ENCODE measurements around the gene AREL1.

The AREL1 gene

GRCh38 chr14:74671789-74672188 is 41.1 kb downstream of the AREL1 start:
- Histone ChIP-seq H3K4me1 (ENCODE audit: insufficient read depth, low read length) (no peaks in the 10 kb centered on the region), H3K9me3 (ENCODE audit: low read length) (no peaks in the 10 kb centered on the region), H3K9ac (ENCODE audit: low read length) (no peak overlapping the region), H3K36me3 (ENCODE audit: insufficient read depth, low read length) (peaks cover 58% of the 10 kb centered on the region), H3K27me3 (ENCODE audit: control insufficient read depth in 1 of 2, insufficient read depth in 2 of 2, low read length in 2 of 2) (no peaks in the 10 kb centered on the region), H3K27ac (ENCODE audit: low read depth, low read length) (no peak overlapping the region), H3K4me3 (ENCODE audit: low read depth in 1 of 2, low read length in 2 of 2) (no peak overlapping the region)

- peaks cover 61% of the 10 kb centered on the region for H3K36me3 ChIP-seq (ENCODE audit: insufficient read depth, low read length)
- H3K4me3 ChIP-seq (ENCODE audit: low read depth in 1 of 2, low read length in 2 of 2), result no peak overlapping the region
- no peak overlapping the region for H3K9ac ChIP-seq (ENCODE audit: low read length)
- H3K9me3 ChIP-seq (ENCODE audit: low read length), result no peaks in the 10 kb centered on the region
- no peaks in the 10 kb centered on the region for H3K4me1 ChIP-seq (ENCODE audit: insufficient read depth, low read length)
- no peak overlapping the region for H3K27ac ChIP-seq (ENCODE audit: low read depth, low read length)
- no peaks in the 10 kb centered on the region for H3K27me3 ChIP-seq (ENCODE audit: control insufficient read depth in 1 of 2, insufficient read depth in 2 of 2, low read length in 2 of 2)
These were observed 42.0 kb downstream of the AREL1 start for GRCh38 chr14:74670726-74671411.

- Histone ChIP-seq H3K27ac (ENCODE audit: low read depth, low read length) (no peak overlapping the region), H3K27me3 (ENCODE audit: control insufficient read depth in 1 of 2, insufficient read depth in 2 of 2, low read length in 2 of 2) (no peaks in the 10 kb centered on the region), H3K4me1 (ENCODE audit: insufficient read depth, low read length) (no peaks in the 10 kb centered on the region), H3K36me3 (ENCODE audit: insufficient read depth, low read length) (peaks cover 57% of the 10 kb centered on the region), H3K9ac (ENCODE audit: low read length) (no peak overlapping the region), H3K9me3 (ENCODE audit: low read length) (no peaks in the 10 kb centered on the region), H3K4me3 (ENCODE audit: low read depth in 1 of 2, low read length in 2 of 2) (no peak overlapping the region)
These were observed 43.0 kb downstream of the AREL1 start for GRCh38 chr14:74669846-74670245.

DNA sequence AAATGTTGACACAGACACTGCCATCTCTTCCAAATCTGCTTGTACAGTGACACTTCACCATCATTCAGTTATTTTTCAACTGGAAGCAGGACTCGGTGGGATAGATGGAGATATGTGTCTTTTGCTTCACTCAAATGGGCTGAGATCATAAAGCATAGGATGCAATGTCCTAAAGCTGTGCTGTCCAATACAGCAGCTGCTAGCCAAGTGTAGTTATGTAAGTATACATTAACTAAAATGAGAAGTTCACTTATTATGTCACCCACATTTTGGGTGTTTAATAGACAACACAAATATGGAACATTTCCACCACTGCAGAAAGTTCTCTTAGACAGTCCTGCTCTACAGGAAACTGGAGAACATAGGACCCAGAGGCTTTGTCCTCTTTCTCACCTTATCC is 43.6 kb downstream of the AREL1 start:
- H3K36me3 ChIP-seq (ENCODE audit: insufficient read depth, low read length), result peaks cover 57% of the 10 kb centered on the region
- H3K4me1 ChIP-seq (ENCODE audit: insufficient read depth, low read length), result no peaks in the 10 kb centered on the region
- no peaks in the 10 kb centered on the region for H3K9me3 ChIP-seq (ENCODE audit: low read length)

GRCh38 chr14:74667758-74668157 is 45.1 kb downstream of the AREL1 start:
- Histone ChIP-seq H3K4me1 (ENCODE audit: insufficient read depth, low read length) (no peaks in the 10 kb centered on the region), H3K4me3 (ENCODE audit: low read depth in 1 of 2, low read length in 2 of 2) (no peak overlapping the region), H3K27me3 (ENCODE audit: control insufficient read depth in 1 of 2, insufficient read depth in 2 of 2, low read length in 2 of 2) (no peaks in the 10 kb centered on the region), H3K27ac (ENCODE audit: low read depth, low read length) (no peak overlapping the region), H3K9ac (ENCODE audit: low read length) (no peak overlapping the region), H3K36me3 (ENCODE audit: insufficient read depth, low read length) (peaks cover 57% of the 10 kb centered on the region), H3K9me3 (ENCODE audit: low read length) (no peaks in the 10 kb centered on the region)

More for the DNA sequence above, 43.6 kb downstream of the AREL1 start:
- Histone ChIP-seq H3K4me3 (ENCODE audit: low read depth in 1 of 2, low read length in 2 of 2) (no peak overlapping the region), H3K27ac (ENCODE audit: low read depth, low read length) (no peak overlapping the region), H3K27me3 (ENCODE audit: control insufficient read depth in 1 of 2, insufficient read depth in 2 of 2, low read length in 2 of 2) (no peaks in the 10 kb centered on the region), H3K9ac (ENCODE audit: low read length) (no peak overlapping the region)

DNA sequence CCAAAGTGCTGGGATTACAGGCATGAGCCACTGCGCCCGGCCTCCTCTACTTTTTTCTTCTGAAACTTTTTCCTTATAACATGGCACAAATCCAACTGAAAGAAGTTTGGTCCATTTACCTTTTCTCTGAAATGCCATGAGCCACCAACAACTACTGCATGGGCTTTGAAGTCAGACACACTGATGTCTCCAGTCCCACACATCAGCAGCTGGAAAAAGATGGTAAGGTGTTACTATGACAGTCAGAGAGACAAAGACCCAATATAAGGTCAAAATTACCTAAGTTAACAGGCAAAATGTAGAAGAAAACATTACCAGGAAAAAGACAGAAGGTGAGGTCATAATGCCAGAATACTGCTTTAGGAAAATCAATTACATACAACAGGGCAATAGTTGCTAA is 48.2 kb downstream of the AREL1 start:
- Histone ChIP-seq H3K9me3 (ENCODE audit: low read length) (no peaks in the 10 kb centered on the region), H3K36me3 (ENCODE audit: insufficient read depth, low read length) (peaks cover 60% of the 10 kb centered on the region), H3K27ac (ENCODE audit: low read depth, low read length) (no peak overlapping the region), H3K4me3 (ENCODE audit: low read depth in 1 of 2, low read length in 2 of 2) (no peak overlapping the region), H3K27me3 (ENCODE audit: control insufficient read depth in 1 of 2, insufficient read depth in 2 of 2, low read length in 2 of 2) (no peaks in the 10 kb centered on the region), H3K9ac (ENCODE audit: low read length) (no peak overlapping the region), H3K4me1 (ENCODE audit: insufficient read depth, low read length) (no peaks in the 10 kb centered on the region)

- H3K4me3 ChIP-seq (ENCODE audit: low read depth in 1 of 2, low read length in 2 of 2), result no peak overlapping the region
- H3K27ac ChIP-seq (ENCODE audit: low read depth, low read length), result no peak overlapping the region
- no peaks in the 10 kb centered on the region for H3K27me3 ChIP-seq (ENCODE audit: control insufficient read depth in 1 of 2, insufficient read depth in 2 of 2, low read length in 2 of 2)
- H3K36me3 ChIP-seq (ENCODE audit: insufficient read depth, low read length), result peaks cover 51% of the 10 kb centered on the region
- no peaks in the 10 kb centered on the region for H3K9me3 ChIP-seq (ENCODE audit: low read length)
- H3K4me1 ChIP-seq (ENCODE audit: insufficient read depth, low read length), result no peaks in the 10 kb centered on the region
- H3K9ac ChIP-seq (ENCODE audit: low read length), result no peak overlapping the region
These were observed 49.0 kb downstream of the AREL1 start for GRCh38 chr14:74663884-74664283.

- Histone ChIP-seq H3K36me3 (ENCODE audit: insufficient read depth, low read length) (peaks cover 47% of the 10 kb centered on the region), H3K27me3 (ENCODE audit: control insufficient read depth in 1 of 2, insufficient read depth in 2 of 2, low read length in 2 of 2) (no peaks in the 10 kb centered on the region), H3K9me3 (ENCODE audit: low read length) (no peaks in the 10 kb centered on the region), H3K4me3 (ENCODE audit: low read depth in 1 of 2, low read length in 2 of 2) (no peak overlapping the region), H3K27ac (ENCODE audit: low read depth, low read length) (no peak overlapping the region), H3K9ac (ENCODE audit: low read length) (no peak overlapping the region), H3K4me1 (ENCODE audit: insufficient read depth, low read length) (no peaks in the 10 kb centered on the region)
These were observed 51.0 kb downstream of the AREL1 start for GRCh38 chr14:74661726-74662450.

DNA sequence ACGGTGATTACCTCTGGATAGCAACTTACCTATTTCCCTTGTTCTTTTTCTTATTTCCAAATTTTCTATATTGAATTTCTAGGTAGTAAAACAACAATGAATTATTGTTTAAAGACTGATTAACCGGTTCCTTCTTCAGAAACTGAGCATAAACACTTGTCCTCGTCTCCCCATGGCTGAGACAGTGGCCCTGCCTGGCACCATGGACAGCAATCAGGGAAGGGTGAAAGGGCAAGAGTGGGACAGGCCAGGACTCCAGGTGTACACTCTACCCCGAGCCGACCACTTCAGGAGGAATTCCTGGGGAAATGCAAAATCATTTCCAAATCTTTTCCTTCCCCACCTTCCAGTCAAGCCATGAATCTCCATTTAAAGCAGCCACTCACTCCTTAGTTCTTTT is 52.0 kb downstream of the AREL1 start:
- Histone ChIP-seq H3K36me3 (ENCODE audit: insufficient read depth, low read length) (peaks cover 49% of the 10 kb centered on the region), H3K4me1 (ENCODE audit: insufficient read depth, low read length) (no peaks in the 10 kb centered on the region), H3K27me3 (ENCODE audit: control insufficient read depth in 1 of 2, insufficient read depth in 2 of 2, low read length in 2 of 2) (no peaks in the 10 kb centered on the region), H3K9ac (ENCODE audit: low read length) (no peak overlapping the region), H3K9me3 (ENCODE audit: low read length) (no peaks in the 10 kb centered on the region), H3K4me3 (ENCODE audit: low read depth in 1 of 2, low read length in 2 of 2) (no peak overlapping the region), H3K27ac (ENCODE audit: low read depth, low read length) (no peak overlapping the region)

- Histone ChIP-seq H3K4me1 (ENCODE audit: insufficient read depth, low read length) (no peaks in the 10 kb centered on the region), H3K9me3 (ENCODE audit: low read length) (no peaks in the 10 kb centered on the region), H3K4me3 (ENCODE audit: low read depth in 1 of 2, low read length in 2 of 2) (no peak overlapping the region), H3K27ac (ENCODE audit: low read depth, low read length) (no peak overlapping the region), H3K36me3 (ENCODE audit: insufficient read depth, low read length) (peaks cover 43% of the 10 kb centered on the region), H3K27me3 (ENCODE audit: control insufficient read depth in 1 of 2, insufficient read depth in 2 of 2, low read length in 2 of 2) (no peaks in the 10 kb centered on the region), H3K9ac (ENCODE audit: low read length) (no peak overlapping the region)
These were observed 52.7 kb downstream of the AREL1 start for GRCh38 chr14:74660167-74660566.

- no peaks in the 10 kb centered on the region for H3K27me3 ChIP-seq (ENCODE audit: control insufficient read depth in 1 of 2, insufficient read depth in 2 of 2, low read length in 2 of 2)
- H3K9me3 ChIP-seq (ENCODE audit: low read length), result no peaks in the 10 kb centered on the region
- no peaks in the 10 kb centered on the region for H3K4me1 ChIP-seq (ENCODE audit: insufficient read depth, low read length)
- no peak overlapping the region for H3K4me3 ChIP-seq (ENCODE audit: low read depth in 1 of 2, low read length in 2 of 2)
- H3K9ac ChIP-seq (ENCODE audit: low read length), result no peak overlapping the region
- H3K36me3 ChIP-seq (ENCODE audit: insufficient read depth, low read length), result peaks cover 37% of the 10 kb centered on the region
- H3K27ac ChIP-seq (ENCODE audit: low read depth, low read length), result no peak overlapping the region
These were observed 54.2 kb downstream of the AREL1 start for GRCh38 chr14:74658535-74659131.

Data from muscle layer of colon (tissue), 2 donors.